Stimulated activated CD4-positive, alpha-beta T cell treated with anti-CD3 and anti-CD28 coated beads, Interleukin-12 subunit alpha, Interleukin-12 subunit beta, amount 100 ng/mL, for 4 hours (primary cell): ENCODE data around the gene ELMO2.
A peak's percentile ranks its signal among the peaks of the same experiment; 100 is the strongest.

Experiments used
- DNase-seq: peaks from one replicate; pipeline ENCODE4 v3.0.0-alpha.2; 2020

ELMO2 gene, protein sequence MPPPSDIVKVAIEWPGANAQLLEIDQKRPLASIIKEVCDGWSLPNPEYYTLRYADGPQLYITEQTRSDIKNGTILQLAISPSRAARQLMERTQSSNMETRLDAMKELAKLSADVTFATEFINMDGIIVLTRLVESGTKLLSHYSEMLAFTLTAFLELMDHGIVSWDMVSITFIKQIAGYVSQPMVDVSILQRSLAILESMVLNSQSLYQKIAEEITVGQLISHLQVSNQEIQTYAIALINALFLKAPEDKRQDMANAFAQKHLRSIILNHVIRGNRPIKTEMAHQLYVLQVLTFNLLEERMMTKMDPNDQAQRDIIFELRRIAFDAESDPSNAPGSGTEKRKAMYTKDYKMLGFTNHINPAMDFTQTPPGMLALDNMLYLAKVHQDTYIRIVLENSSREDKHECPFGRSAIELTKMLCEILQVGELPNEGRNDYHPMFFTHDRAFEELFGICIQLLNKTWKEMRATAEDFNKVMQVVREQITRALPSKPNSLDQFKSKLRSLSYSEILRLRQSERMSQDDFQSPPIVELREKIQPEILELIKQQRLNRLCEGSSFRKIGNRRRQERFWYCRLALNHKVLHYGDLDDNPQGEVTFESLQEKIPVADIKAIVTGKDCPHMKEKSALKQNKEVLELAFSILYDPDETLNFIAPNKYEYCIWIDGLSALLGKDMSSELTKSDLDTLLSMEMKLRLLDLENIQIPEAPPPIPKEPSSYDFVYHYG

DNA sequence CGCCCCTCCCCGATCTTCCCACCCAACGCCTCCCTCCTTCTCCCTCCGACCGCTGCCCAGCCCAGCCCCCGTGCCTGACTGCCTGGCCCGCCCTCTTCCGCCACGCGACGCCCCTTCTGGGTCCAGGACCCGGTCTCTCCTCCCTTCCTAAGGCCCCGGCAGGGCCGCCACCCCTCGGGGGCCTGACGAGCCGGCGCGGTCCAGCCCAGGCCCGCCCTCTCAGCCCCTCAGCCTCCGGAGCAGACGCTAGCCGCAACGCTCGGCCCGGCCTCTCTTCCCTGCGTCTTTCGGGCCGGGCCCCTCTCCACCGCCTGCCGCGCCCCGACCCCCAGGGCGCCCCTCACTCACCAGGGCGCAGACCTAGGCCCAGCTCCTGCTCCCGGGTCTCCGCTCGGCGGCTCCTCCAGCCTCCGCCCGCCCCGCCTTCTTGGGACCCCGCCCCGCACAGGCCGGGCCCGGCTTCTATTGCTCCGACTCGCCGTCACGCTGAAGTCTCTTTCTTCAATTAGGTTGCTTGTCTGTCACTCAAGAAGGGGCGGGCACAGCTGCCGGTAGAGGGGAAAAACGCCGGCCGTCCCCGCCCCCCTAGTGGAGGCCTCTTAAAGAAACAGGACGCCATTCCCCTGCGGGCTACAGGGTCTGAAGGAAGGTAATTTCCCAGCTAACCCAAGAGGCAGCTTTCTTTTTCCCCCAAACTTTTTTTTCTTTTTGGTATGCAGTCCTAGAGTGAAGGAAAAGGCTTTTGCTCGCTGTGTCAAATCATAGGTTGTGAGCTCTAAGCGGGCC, at the start of gene ELMO2:
Gene ELMO2, minus strand, starts transcription at position 416 of the 786 bp plus-strand sequence. CDS start 12,133 bp downstream, outside the sequence.
- peak; percentile 94 for DNase-seq

DNA sequence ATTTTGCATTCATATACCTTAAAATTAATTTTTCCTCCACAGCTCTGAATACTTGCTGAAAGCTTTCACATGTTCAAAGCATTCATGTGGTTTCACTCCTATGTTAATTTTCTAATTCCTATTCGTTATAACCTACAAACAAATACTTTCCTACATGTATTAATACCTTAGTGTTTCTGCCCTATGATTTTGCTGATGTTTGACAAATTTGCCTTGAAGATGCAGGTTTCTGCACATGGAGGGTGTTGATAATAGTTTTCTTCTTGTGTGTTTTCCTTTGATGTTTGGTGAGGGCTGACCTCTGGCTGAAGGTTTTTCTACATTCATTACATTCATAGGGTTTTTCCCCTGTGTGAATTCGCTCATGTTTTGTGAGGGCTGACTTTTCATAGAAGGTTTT, 49.3 kb upstream of the ELMO2 start:
- DNase-seq: no peak

DNA sequence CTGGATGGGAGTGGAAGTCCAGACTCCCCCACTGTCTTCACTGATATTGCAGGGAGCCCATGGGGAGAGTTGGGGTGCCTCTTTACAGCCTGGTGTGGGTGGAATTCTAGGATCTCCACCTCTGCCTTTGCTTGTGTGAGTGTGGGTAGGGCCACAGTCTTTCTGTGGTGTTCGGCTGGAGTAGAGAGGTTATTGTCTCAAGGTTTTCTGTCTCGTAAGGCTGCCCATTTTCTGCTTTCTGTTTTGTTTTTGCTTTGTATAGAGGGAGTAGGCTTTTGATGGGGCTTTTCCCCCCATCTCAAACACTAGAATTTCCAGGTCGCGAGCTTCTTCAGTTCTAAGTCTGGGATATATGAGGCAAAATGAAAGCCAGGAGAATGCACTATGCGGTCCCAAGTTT, 40.4 kb upstream of the ELMO2 start:
- no peak for DNase-seq

DNA sequence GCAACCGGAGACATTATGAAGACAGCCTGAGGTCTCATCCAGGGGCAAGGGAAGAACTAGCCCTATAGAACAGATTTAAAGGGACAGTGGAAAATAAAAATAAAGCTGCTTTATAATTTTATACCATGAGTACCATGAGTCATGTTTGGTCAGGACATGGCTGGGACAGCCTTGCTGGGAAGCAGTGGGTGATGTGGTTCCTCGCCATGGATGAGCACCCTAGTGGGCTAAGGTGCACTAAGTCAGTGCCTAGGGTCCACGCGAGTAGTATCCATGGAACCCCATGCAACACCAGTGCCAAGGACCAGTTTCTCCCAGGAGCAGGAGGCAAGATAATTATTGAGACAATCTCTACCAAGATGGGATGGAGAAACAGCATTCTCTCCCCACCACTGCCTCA, 33.4 kb upstream of the ELMO2 start:
- DNase-seq: no peak

DNA sequence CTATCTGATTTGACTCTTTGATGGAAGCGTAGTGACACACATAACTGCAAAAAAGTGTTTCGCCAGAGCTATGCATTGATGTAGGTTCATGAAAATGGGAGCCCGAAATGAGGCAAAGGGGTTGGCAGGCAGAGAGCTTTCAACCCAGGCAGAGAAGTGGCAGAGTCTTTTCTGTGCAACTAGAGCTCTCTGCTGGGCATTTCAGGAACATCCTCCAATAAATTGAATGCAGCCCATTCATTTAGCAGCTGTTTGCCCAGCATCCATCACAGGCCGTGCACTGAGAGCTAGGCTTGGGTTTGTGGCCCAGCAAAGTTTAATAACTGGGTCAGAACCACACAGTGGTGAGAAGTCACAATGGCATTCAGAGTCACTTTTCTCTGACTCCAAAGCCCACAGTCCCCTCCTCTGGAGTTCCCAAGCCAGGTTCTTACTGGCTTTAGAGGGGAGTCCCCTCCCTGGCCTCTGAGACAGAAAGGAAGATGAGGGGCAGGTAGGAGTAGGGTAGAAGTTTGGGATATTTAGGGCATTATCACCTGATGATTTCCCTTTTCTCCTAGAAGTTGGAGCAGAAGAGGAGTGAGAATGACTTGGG, 31.8 kb upstream of the ELMO2 start:
- no peak for DNase-seq

DNA sequence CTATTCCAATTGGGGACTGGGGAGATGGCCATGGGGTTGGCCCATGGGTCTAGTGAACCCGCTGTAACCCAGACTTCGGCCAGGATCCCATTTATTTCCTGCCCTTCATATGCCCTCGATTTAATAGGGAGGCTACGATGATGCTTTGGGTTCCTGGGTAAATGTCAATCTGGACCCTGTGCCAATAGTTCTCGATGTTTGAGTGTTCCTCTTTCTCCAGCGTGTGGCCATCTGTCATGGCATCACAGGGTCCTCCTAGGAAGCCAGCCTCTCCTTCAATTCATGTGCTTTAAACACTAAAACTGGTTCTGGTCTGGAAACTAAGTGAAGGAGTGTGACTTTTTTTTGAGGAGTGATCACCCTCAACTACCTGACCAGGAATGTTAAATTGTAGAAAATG, 28.7 kb upstream of the ELMO2 start:
- no peak for DNase-seq

DNA sequence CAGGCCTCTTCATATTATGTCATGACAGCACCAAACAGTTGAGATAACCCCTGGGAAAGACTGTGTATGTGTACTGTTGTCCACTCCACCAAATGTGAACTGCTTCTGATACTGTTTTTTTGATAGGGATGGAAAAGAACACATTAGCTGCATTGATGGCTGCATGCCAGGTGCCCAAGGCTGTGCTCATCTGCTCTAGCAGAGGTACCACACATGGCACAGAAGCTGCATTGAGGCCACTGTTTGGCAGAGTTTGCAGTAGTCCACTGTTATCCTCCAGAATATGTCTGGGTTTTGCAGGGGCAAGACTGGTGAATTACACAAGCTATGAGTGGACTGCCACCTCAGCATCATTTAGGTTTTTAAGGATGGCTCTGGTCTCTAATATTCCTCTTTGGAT, 28.2 kb upstream of the ELMO2 start:
- DNase-seq: no peak

DNA sequence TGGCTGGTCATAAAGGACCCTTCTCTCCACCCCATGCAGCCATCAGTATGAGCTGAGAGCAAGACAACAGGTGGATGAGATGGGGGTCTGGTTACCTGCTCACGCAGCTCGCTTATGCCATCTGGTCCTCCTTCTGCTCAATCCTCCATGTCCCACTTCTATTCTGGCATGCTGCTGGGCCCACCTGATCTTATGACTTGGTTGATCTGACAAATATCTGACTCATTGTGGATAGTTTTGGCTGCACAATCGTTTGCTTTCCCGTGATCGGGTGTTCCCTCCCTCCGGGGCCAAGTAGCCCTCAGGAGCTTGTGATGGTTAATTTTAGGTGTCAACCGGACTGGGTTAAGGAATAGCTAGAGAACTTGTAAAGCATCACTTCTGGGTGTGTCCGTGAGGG, 26.6 kb upstream of the ELMO2 start:
- DNase-seq: no peak

DNA sequence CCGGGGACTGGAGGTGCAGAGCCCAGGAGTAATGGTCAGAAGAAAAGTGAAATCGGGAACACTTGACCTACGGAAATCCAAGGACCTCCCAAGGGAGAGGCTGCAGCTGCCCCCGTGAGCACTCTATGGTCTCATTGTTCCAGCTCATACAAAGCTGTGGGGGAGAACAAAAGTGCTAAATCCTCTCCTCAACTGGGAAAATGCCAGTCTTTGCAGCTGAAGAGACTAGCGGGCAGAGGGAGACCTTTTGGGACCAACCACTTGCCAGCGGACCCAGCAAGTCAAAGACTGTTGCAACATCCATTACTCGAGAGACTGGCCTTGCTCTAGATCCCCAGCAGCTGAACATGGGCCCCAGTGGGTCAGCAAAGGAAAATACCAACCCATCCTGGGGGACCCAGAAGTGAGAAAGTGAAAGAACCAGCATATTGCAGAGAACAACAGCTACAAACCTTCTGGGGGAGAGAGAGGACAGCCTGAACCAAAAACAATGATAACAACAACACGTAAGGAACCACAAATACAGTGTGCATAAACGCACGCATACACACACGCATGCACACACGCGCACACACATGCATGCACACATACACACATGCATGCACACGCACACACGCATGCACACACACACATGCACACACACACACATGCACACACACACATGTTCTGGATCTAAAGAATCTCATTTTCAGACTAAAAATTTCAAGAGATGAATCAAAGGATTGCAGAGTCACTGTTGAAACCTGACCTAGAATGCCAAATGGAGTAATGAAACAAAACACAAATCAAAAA, 24.7 kb upstream of the ELMO2 start:
- DNase-seq: no peak

DNA sequence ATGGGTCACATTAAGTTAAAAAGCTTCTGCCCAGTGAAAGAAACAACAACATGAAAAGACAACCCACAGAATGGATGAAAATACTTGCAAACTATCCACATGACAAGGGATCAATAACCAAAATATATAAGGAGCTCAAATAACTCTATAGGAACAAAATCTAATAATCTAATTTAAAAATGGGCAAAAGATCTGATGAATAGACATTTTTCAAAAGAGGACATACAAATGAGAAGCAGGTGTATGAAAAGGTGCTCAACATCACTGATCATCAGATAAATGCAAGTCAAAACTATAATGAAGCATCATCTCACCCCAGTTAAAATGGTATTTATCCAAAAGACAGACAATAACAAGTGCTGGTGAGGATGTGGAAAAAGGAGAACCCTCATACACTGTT, 21.0 kb upstream of the ELMO2 start:
- DNase-seq: no peak

DNA sequence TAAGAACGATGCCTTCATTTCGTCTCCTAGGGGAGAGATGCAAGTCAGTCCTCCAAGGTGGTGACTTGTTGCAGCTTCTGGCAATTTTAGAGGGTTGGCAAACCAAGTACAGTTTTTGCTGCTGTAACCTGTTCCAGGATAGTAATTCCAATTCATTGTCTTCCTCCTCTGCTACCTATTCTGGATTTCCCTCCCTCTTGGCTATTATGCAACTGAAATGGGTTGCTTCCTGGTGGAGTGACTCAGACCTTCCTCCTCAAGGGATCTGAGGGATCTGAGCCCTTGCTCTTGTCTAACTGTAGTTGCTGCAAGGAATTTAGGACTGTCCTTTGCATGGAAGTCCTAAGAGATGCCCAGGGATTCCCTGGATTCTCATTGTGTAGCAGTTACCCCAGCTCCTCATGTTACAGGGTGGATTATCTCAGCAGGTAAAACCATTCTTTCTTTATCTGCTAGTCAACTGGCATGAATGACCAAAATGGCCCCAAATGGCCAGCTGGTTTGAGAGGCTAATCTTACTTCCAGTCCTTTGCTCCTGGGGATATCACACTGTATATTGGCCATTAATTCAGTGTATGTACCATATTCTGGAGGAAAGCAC, 17.6 kb upstream of the ELMO2 start:
- DNase-seq: no peak

DNA sequence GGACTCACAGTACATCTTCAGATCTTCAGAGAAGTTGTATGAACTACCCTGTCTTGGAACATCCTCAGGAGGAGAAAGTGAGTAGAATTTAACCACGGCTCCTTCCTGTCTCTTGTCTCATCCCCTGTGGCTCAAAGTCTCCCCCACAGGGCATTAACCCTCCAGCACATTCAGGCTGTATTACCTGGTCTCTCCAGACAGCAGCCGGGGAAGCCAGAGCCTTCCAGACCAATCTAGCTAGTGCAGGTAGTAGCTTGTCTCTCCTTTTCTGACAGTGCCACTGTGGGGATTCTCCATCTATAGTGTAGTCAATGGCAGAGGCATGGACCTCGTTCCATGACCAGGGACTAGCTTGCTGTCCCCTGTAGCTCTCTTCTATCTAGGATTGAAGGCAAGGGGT, 16.9 kb upstream of the ELMO2 start:
- DNase-seq: no peak

DNA sequence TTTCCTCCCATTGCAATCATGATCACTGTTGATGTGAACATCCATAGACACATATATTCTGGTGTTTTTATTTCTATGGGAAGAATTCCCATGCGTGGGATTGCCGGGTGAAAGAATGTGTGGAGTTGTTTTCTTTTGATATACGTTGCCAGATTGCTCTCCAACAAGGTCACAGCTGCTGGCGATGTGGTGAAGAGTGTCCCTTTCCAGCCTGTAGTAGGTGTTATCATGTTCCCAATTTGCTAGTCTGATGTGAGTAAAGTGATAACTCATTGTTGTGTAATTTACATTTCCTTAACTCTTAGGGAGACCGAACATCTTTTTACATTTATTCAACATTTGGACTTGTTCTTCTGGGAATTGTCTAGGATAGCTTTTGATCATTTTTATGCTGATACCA, 14.5 kb upstream of the ELMO2 start:
- DNase-seq: no peak

DNA sequence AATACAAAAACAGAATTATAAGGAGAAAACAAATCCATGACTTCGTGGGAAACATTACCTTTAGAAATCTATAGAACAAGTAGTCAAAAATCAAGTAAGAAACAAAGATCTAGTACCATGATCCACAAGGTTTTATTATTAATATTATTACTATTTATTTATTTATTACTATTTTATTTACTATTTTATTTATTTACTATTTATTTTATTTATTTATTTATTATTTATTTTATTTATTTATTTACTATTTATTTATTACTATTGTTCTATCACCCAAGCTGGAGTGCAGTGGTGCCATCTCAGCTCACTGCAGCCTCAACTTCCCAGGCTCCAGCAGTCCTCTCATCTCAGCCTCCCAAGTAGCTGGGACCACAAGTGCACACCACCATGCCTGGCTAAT, 13.5 kb upstream of the ELMO2 start:
- no peak for DNase-seq

DNA sequence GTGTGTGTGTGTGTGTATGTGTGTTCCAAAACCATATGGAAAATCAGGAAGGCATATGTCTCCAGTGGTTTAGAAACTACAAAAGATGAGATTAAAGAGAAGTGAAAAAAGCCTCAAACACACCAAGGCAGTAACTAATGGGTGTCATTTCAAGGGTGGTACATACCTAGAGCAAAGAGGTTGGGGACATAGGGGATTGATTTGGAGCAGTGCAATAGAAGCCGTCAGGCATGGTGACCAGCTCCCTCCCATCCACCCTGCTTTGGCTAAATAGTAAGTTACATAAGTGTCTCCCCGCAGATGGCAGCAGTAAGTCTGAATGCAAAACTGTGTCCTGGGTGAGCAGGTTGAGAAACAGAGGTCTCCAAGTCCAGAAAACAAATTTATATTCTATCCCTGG, 10.4 kb upstream of the ELMO2 start:
- DNase-seq: no peak

DNA sequence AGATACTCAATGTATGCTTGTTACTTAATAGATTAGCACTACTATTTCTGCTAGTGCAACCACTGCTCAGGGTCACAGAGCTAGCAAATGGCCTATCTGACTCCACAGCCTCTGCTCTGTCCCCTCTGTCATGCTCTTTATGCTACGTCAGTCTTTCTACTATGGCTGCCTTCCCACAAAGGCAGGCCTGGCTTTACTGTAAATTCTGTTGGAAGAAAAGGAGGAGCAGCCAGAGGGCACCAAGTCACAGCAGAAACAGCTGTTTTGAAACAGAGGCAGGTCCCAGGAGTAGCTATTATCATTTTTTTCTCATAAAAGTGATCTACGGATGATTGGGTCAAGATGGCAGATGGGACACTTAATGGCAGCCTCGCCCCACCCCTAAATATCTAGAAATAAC, 10.0 kb upstream of the ELMO2 start:
- no peak for DNase-seq

DNA sequence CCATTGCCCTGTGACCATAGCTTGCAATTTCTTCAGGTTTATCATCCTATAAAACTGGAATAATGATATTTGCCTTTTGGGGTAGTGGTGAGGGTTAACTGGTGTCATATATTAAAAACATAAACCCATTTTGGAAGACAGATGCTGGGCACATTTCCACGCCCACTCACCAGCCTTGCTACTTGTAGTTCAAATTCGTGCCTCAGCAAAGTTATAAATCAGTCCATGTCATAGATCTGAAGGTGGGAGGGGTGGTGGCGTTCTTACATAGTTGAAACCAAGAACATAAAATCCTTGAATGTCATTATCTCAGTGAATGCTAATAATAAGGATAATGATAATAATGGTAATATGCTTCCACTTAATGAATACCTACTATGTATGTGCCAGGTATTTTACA, 9.4 kb upstream of the ELMO2 start:
- DNase-seq: no peak

DNA sequence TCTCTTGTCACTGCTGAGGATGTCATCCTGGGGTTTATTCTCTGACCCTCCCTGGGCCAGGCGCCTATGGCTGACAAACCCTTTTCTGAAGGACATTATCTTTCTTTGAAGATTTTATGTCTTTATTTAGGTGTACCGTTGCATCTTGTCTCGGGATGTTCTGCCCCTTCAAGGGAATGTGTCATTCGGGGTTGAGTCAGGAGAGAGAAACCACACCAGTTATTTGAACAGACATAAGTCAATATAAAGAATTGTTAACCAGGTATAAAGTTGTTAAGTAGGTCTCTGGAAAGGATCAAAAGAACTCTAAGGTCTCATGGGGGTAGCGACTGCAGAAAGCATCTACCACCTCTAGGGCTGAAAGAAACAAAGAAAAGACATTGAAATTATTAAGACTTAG, 8.2 kb upstream of the ELMO2 start:
- no peak for DNase-seq

DNA sequence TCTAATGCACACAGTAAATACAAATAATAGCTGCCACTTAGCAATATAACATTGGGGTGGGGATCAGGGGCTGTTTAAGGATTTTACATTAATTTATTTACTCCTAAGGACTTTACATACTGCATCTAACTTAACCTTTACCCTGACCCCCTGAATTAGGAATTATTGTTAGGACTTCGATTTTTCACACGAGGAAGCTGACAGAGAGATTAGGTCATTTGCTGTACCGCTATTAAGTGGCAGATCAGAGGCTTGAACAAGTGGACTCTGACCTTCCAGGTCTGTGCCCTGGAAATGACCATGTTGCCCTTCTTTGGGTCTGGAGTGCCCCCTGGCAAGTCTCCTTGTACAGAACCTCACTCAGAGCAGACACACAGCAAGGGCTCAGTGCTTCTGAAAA, 5.2 kb upstream of the ELMO2 start:
- no peak for DNase-seq

DNA sequence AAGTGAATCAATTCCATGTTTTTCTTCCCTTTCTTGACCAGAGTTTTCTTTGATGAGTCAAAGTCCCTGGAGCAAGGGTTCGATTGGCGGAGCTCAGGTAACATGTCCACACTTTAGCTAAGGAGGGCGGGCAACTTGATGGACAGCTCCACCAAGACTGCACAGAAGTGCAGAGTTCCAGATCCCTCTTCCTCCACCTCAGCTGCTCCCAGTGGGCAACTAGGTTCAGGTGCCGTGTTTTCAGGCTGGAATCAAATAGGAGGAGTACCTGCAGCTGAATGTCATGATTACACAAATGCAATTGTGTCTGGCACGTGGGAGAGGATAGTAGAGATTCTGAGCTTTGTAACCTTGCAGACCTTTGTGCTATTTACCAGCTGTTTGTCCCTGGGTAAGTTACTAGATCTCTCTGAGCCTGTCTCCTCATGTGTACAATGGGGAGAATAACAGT, 1.9 kb upstream of the ELMO2 start:
- DNase-seq: no peak

DNA sequence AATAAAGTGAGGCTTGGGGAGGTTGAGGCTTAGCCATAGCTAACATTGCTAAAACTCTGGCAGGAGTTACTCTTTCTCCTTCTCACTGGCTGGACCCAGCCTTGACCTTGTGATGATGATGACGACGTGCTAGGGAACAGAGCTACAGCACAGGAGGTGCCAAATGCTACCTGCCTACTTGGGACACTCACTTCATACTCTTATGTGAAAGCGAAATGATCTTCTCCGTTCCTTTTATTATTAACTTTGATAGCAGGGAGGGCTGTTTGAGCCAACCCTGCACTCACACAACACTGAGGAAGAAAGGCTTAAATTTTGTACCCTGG, 1.2 kb upstream of the ELMO2 start:
- no peak for DNase-seq

DNA sequence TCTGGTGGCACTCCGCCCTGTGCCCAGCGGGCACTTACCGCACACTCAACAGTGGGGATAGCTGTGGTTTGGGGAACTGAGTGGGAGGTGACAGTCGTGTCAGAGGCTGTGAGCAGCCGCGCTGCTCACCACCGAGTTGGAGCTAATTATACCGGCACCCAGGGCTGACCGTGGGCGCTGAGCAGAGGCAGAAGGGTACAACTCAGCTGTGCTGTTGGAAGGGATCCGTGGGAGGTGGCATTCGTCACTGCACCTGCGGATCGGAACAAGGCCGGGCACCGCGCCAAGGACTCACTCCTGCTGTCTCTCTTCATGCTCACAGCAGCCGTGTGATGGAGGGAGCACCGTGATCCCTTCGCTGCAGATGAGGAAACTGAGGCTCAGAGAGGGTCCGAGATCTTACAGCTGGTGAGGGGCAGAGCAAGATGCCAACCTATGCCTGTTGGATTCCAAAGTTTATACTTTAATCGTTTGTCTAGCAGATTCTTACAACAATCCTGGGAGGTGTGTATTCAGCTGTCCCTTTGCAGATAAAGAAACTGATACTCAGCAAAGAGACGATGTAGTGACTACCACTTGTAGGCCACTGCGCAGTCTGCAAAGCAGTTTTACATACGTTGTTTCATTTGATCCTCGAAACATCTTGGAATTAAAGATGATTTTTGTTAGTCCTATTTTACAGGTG, 713 bp upstream of the ELMO2 start:
- DNase-seq: peak; percentile 91
